Measurements from ENCODE around the gene FZD4.

FZD4 gene

GRCh38 chr11:86941077-86941870 lies 13.9 kb downstream of the FZD4 start:
- CTCF ChIA-PET = interaction anchor here (0.7 kb wide), 2 partner anchors 349 to 352 kb away, joined by 3 to 4 read pairs; no protein-coding TSS in a partner anchor
- no peaks in the 10 kb centered on the region for H3K36me3 ChIP-seq (ENCODE audit: control insufficient read depth in 2 of 2, insufficient read depth in 1 of 2, low read length in 2 of 2)
- POLR2A ChIA-PET = no interaction called here
- H3K9me3 ChIP-seq (ENCODE audit: control insufficient read depth, insufficient read depth, low read depth, low read length) = no peaks in the 10 kb centered on the region
- no peak overlapping the region for H3K27ac ChIP-seq (ENCODE audit: extremely low read depth, low read depth, low read length)
- TF ChIP-seq ZBTB7A (tag by site-specific recombination; IDR thresholded peaks at IDR 0.05; ENCODE audit: low read depth) (no peak), YY1 (tag by site-specific recombination; IDR thresholded peaks at IDR 0.05) (no peak), ZNF561 (tag by site-specific recombination; IDR thresholded peaks at IDR 0.05; ENCODE audit: borderline replicate concordance) (no peak), SCRT2 (tag by site-specific recombination; IDR thresholded peaks at IDR 0.05) (no peak), ZNF114 (tag by site-specific recombination; IDR thresholded peaks at IDR 0.05) (no peak), SP7 (tag by site-specific recombination; IDR thresholded peaks at IDR 0.05) (no peak), KLF9 (tag by site-specific recombination; IDR thresholded peaks at IDR 0.05; ENCODE audit: low read depth) (no peak), ZNF707 (tag by site-specific recombination; IDR thresholded peaks at IDR 0.05) (no peak), ZNF664 (tag by site-specific recombination; IDR thresholded peaks at IDR 0.05) (no peak), GLIS2 (tag by site-specific recombination; IDR thresholded peaks at IDR 0.05) (no peak), ZNF600 (tag by site-specific recombination; IDR thresholded peaks at IDR 0.05) (no peak), ZNF555 (tag by site-specific recombination; conservative IDR thresholded peaks at IDR 0.05) (no peak), ZNF768 (tag by site-specific recombination; IDR thresholded peaks at IDR 0.05) (no peak), ZNF785 (tag by site-specific recombination; IDR thresholded peaks at IDR 0.05) (no peak), KLF8 (tag by site-specific recombination; IDR thresholded peaks at IDR 0.05) (no peak), IKZF3 (tag by site-specific recombination; IDR thresholded peaks at IDR 0.05) (no peak)
- TF ChIP-seq, protein P1, sequence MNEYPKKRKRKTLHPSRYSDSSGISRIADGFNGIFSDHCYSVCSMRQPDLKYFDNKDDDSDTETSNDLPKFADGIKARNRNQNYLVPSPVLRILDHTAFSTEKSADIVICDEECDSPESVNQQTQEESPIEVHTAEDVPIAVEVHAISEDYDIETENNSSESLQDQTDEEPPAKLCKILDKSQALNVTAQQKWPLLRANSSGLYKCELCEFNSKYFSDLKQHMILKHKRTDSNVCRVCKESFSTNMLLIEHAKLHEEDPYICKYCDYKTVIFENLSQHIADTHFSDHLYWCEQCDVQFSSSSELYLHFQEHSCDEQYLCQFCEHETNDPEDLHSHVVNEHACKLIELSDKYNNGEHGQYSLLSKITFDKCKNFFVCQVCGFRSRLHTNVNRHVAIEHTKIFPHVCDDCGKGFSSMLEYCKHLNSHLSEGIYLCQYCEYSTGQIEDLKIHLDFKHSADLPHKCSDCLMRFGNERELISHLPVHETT (tag by site-specific recombination; IDR thresholded peaks at IDR 0.05) = no peak
- TF ChIP-seq, protein P2, sequence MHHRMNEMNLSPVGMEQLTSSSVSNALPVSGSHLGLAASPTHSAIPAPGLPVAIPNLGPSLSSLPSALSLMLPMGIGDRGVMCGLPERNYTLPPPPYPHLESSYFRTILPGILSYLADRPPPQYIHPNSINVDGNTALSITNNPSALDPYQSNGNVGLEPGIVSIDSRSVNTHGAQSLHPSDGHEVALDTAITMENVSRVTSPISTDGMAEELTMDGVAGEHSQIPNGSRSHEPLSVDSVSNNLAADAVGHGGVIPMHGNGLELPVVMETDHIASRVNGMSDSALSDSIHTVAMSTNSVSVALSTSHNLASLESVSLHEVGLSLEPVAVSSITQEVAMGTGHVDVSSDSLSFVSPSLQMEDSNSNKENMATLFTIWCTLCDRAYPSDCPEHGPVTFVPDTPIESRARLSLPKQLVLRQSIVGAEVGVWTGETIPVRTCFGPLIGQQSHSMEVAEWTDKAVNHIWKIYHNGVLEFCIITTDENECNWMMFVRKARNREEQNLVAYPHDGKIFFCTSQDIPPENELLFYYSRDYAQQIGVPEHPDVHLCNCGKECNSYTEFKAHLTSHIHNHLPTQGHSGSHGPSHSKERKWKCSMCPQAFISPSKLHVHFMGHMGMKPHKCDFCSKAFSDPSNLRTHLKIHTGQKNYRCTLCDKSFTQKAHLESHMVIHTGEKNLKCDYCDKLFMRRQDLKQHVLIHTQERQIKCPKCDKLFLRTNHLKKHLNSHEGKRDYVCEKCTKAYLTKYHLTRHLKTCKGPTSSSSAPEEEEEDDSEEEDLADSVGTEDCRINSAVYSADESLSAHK (tag by site-specific recombination; IDR thresholded peaks at IDR 0.05) = no peak
- H3K4me3 ChIP-seq (ENCODE audit: low read depth, low read length) = no peak overlapping the region
- peaks cover 3% of the 10 kb centered on the region; the same call in 1 of the 2 replicates for H3K4me1 ChIP-seq (ENCODE audit: control insufficient read depth, insufficient read depth, low read length)

DNA sequence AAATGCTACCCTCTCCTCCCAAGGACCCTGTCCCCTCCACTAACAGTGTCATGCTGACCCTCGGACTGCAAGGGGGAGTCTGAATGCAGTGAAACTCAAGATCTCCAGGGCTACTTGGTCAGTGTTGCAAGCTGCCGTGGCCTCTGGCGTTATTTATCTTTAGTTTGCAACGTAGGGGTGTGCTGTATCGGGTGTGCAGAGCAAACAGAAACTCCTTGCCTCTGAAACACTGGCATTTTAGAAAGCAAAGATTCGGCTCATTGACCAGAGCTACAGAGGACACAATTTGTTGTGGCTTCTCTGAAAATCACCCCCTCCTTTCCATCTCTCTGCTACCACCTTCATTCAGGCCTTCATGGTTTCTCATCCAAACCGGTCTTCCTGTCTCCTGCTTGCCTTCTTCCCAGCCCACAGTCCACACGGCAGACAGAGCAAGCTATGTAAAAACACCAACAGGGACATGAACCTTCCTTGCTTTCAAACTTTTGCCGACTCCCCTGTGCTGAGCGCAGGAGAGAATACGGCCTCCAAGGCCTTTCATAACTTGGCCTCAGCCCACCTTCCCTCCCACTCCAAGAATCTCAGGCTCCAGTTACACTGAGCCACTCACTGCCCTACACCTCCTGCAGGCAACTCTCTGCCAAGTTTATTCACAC lies 14.9 kb downstream of the FZD4 start:
- Histone ChIP-seq H3K4me3 (ENCODE audit: low read depth, low read length) (no peak overlapping the region), H3K9me3 (ENCODE audit: control insufficient read depth, insufficient read depth, low read depth, low read length) (no peaks in the 10 kb centered on the region), H3K36me3 (ENCODE audit: control insufficient read depth in 2 of 2, insufficient read depth in 1 of 2, low read length in 2 of 2) (no peaks in the 10 kb centered on the region), H3K4me1 (ENCODE audit: control insufficient read depth, insufficient read depth, low read length) (peaks cover 3% of the 10 kb centered on the region; the same call in 1 of the 2 replicates), H3K27ac (ENCODE audit: extremely low read depth, low read depth, low read length) (peak overlapping the region; percentile 34; the same call in 1 of the 2 replicates)
- ChIA-PET POLR2A (interaction anchor here (2.7 kb wide), 1 partner anchor 15 kb away, joined by 12 read pairs; the partner anchor contains the start of gene FZD4), CTCF (interaction anchor here (0.6 to 4.3 kb wide), 14 partner anchors 9 to 480 kb away, joined by 3 to 35 read pairs (median 5); partner anchors contain the start of genes FZD4 and TMEM135)
- TF ChIP-seq ZFHX2 (tag by site-specific recombination; conservative IDR thresholded peaks at IDR 0.05) = peak; percentile 82
- TF ChIP-seq ZFP41 (tag by site-specific recombination; IDR thresholded peaks at IDR 0.05; ENCODE audit: borderline replicate concordance) = no peak
- 0 out of 2 replicates have a peak, but pooled peaks have one; percentile 23 for TF ChIP-seq KLF1 (tag by site-specific recombination; IDR thresholded peaks at IDR 0.05)
- no peak for TF ChIP-seq ZNF626 (tag by site-specific recombination; IDR thresholded peaks at IDR 0.05)
- peak; percentile 66 for TF ChIP-seq EGR2 (tag by site-specific recombination; IDR thresholded peaks at IDR 0.05; ENCODE audit: low read depth)
- no peak for TF ChIP-seq ZNF398 (tag by site-specific recombination; IDR thresholded peaks at IDR 0.05)
- no peak for TF ChIP-seq ZNF354C (tag by site-specific recombination; IDR thresholded peaks at IDR 0.05; ENCODE audit: borderline replicate concordance, low read depth)
- TF ChIP-seq ZNF132 (tag by site-specific recombination; IDR thresholded peaks at IDR 0.05; ENCODE audit: borderline replicate concordance) = no peak
- peak; percentile 54; the same call in 1 of the 2 replicates for TF ChIP-seq TRIM28 (IDR thresholded peaks at IDR 0.05; ENCODE audit: borderline replicate concordance, low read length)
- TF ChIP-seq, protein P3, sequence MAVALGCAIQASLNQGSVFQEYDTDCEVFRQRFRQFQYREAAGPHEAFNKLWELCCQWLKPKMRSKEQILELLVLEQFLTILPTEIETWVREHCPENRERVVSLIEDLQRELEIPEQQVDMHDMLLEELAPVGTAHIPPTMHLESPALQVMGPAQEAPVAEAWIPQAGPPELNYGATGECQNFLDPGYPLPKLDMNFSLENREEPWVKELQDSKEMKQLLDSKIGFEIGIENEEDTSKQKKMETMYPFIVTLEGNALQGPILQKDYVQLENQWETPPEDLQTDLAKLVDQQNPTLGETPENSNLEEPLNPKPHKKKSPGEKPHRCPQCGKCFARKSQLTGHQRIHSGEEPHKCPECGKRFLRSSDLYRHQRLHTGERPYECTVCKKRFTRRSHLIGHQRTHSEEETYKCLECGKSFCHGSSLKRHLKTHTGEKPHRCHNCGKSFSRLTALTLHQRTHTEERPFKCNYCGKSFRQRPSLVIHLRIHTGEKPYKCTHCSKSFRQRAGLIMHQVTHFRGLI (tag by site-specific recombination; IDR thresholded peaks at IDR 0.05) = no peak

All from HEK293 (cell line).